ENCODE measurements around the gene VPS13C. TPM values are rescaled to one million over a fixed set of nuclear protein-coding genes. Genes with fewer than 3 reads are reported as not detected.

Gene VPS13C
- total RNA-seq, 1 experiment from 2014 or later = 47.3 TPM

GRCh38 chr15:61938249-61938648 lies 122.0 kb downstream of the VPS13C start:
- POLR2A ChIA-PET = no interaction called here
- no peaks in the 10 kb centered on the region for H3K27me3 ChIP-seq (ENCODE audit: control insufficient read depth, insufficient read depth, low read length)
- no peaks in the 10 kb centered on the region for H3K4me1 ChIP-seq (ENCODE audit: control insufficient read depth, insufficient read depth, low read length)
- H3K9me3 ChIP-seq (ENCODE audit: control insufficient read depth, insufficient read depth, low read depth, low read length) = no peaks in the 10 kb centered on the region
- intact Hi-C loops (cut with micrococcal nuclease; ENCODE audit: unreplicated experiment) = no loop called here
- H3K27ac ChIP-seq (ENCODE audit: low read length) = no peak overlapping the region
- BruUV-seq (replicated peaks) = no TSS peak
- no peaks in the 10 kb centered on the region for H3K36me3 ChIP-seq (ENCODE audit: control insufficient read depth, insufficient read depth, low read length)
- CTCF ChIA-PET = no interaction called here
- DNase-seq (ENCODE audit: low read depth, low spot score) (no peak), ATAC-seq (no peak)
- no peak for TF ChIP-seq CTCF (IDR thresholded peaks at IDR 0.05)
- no peak for TF ChIP-seq SIN3A (IDR thresholded peaks at IDR 0.05; ENCODE audit: borderline replicate concordance, insufficient read depth, low read depth, low read length)
- TF ChIP-seq REST (IDR thresholded peaks at IDR 0.05; ENCODE audit: insufficient read depth in 1 of 2, low read depth in 2 of 2, low read length in 1 of 2) = no peak
- TF ChIP-seq POLR2AphosphoS5 (IDR thresholded peaks at IDR 0.05; ENCODE audit: low read depth, low read length) = no peak
- TF ChIP-seq TCF7L2 (IDR thresholded peaks at IDR 0.05; ENCODE audit: low read depth, low read length) = no peak
- H3K4me3 ChIP-seq (ENCODE audit: low read depth in 2 of 2, low read length in 2 of 2) = no peak overlapping the region
- in situ Hi-C loops (cut with HindIII; ENCODE audit: low pct_unique_long_range_greater_than_20kb, low sequenced_read_pairs) = no loop called here

GRCh38 chr15:61936528-61937195 lies 123.6 kb downstream of the VPS13C start:
- BruUV-seq (replicated peaks) = no TSS peak
- no peak for ATAC-seq
- POLR2A ChIA-PET = no interaction called here

More at GRCh38 chr15:61936528-61937195, 123.6 kb downstream of the VPS13C start:
- in situ Hi-C loops (cut with HindIII; ENCODE audit: low pct_unique_long_range_greater_than_20kb, low sequenced_read_pairs) = no loop called here
- Histone ChIP-seq H3K36me3 (ENCODE audit: control insufficient read depth, insufficient read depth, low read length) (no peaks in the 10 kb centered on the region), H3K4me1 (ENCODE audit: control insufficient read depth, insufficient read depth, low read length) (no peaks in the 10 kb centered on the region), H3K4me3 (ENCODE audit: low read depth in 2 of 2, low read length in 2 of 2) (no peak overlapping the region), H3K9me3 (ENCODE audit: control insufficient read depth, insufficient read depth, low read depth, low read length) (no peaks in the 10 kb centered on the region), H3K27ac (ENCODE audit: low read length) (no peak overlapping the region), H3K27me3 (ENCODE audit: control insufficient read depth, insufficient read depth, low read length) (no peaks in the 10 kb centered on the region)
- CTCF ChIA-PET = no interaction called here
- TF ChIP-seq CTCF (IDR thresholded peaks at IDR 0.05) = no peak
- TF ChIP-seq TCF7L2 (IDR thresholded peaks at IDR 0.05; ENCODE audit: low read depth, low read length) = no peak
- no peak for TF ChIP-seq POLR2AphosphoS5 (IDR thresholded peaks at IDR 0.05; ENCODE audit: low read depth, low read length)
- no peak for TF ChIP-seq SIN3A (IDR thresholded peaks at IDR 0.05; ENCODE audit: borderline replicate concordance, insufficient read depth, low read depth, low read length)
- TF ChIP-seq REST (IDR thresholded peaks at IDR 0.05; ENCODE audit: insufficient read depth in 1 of 2, low read depth in 2 of 2, low read length in 1 of 2) = no peak
- intact Hi-C loops (cut with micrococcal nuclease; ENCODE audit: unreplicated experiment) = no loop called here
- DNase-seq (ENCODE audit: low read depth, low spot score) = no peak
